PC-3 (cell line): ENCODE data around the gene HCFC1R1.

Experiments used
- CTCF ChIP-seq: fragments of 300-600 bp; sonication (generic); conservative IDR thresholded peaks from 2 replicates; pipeline ENCODE4 v1.5.1; 2017; ENCODE audit warnings: antibody characterized with exemption, low read depth, mild to moderate bottlenecking, low read length
- EZH2phosphoT487 ChIP-seq: fragments of 300-600 bp; sonication (generic); IDR thresholded peaks from 2 replicates; pipeline ENCODE4 v1.6.1; 2018; ENCODE audit warnings: mild to moderate bottlenecking, antibody characterized with exemption, low read length, borderline replicate concordance

- TF ChIP-seq CTCF (no peak), EZH2phosphoT487 (no peak)
Measured at GRCh38 chr16:2973605-2974318, 50.0 kb downstream of the HCFC1R1 start.
